ENCODE measurements around the gene PACRG. TPM values are rescaled to one million over a fixed set of nuclear protein-coding genes. Genes with fewer than 3 reads are reported as not detected.
A peak's percentile ranks its signal among the peaks of the same experiment; 100 is the strongest.

The PACRG gene
- total and polyA plus RNA-seq, 2 donors from 2014 or later: 7.4 to 20.0 TPM

DNA sequence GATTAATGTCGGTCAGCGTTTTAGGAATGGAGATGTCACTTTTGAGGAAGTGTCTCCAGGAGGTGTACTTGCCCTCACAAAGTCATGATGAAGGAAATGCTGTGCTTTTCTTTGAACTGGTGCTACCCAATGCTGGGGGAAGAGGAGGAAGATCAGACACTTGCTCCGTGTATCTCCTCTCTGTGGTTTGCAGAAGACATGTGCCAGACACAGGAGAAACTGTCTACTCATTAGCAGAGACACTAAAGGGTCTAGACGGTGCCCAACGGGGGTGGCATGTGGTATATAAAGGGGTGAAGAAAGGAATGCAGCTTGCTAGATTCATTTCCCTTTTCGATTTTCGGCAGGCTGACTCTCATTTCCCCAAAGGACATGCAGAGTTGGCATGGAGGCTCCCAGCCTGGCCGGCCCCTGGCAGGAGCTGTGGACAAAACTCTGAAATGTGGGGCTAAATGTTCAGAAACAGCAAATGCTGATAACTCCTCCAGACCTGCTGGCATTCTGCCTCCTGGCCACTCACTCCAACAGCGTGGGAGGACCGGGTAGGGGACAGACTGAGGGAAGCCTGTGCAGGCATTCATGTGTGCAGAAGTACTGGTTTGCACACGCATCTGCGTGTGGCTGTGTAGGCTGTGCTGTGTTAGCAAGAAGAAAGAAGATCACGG is 627.1 kb downstream of the PACRG start:
- Histone ChIP-seq H3K4me1 (ENCODE audit: control insufficient read depth in 2 of 3, insufficient read depth in 2 of 3, low read depth in 1 of 3, low read length in 3 of 3) (peaks cover 7 to 12% (median 8%) of the 10 kb centered on the region in 3 donors), H3K27ac (ENCODE audit: low read depth in 2 of 2, low read length in 2 of 2) (peak overlapping the region in 1 of 2 donors; percentile 19), H3K36me3 (ENCODE audit: control insufficient read depth in 2 of 3, insufficient read depth in 3 of 3, low read length in 3 of 3) (no peaks in the 10 kb centered on the region), H3K27me3 (ENCODE audit: control insufficient read depth, insufficient read depth, low read length) (no peaks in the 10 kb centered on the region), H3K9ac (ENCODE audit: low read length in 3 of 3) (no peak overlapping the region), H3K4me3 (ENCODE audit: low read length in 3 of 3) (no peak overlapping the region), H3K9me3 (ENCODE audit: control insufficient read depth in 2 of 3, insufficient read depth in 1 of 3, low read length in 3 of 3) (no peaks in the 10 kb centered on the region)
- DNase-seq (peak in 4 of 5 donors; percentile 51 to 71 (median 66)), FAIRE-seq (no peak)
- intact Hi-C loops (cut with DNase I): no loop called here
- TF ChIP-seq, protein P1, sequence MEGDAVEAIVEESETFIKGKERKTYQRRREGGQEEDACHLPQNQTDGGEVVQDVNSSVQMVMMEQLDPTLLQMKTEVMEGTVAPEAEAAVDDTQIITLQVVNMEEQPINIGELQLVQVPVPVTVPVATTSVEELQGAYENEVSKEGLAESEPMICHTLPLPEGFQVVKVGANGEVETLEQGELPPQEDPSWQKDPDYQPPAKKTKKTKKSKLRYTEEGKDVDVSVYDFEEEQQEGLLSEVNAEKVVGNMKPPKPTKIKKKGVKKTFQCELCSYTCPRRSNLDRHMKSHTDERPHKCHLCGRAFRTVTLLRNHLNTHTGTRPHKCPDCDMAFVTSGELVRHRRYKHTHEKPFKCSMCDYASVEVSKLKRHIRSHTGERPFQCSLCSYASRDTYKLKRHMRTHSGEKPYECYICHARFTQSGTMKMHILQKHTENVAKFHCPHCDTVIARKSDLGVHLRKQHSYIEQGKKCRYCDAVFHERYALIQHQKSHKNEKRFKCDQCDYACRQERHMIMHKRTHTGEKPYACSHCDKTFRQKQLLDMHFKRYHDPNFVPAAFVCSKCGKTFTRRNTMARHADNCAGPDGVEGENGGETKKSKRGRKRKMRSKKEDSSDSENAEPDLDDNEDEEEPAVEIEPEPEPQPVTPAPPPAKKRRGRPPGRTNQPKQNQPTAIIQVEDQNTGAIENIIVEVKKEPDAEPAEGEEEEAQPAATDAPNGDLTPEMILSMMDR (IDR thresholded peaks at IDR 0.05; ENCODE audit: borderline replicate concordance, extremely low read depth, insufficient read depth): no peak

DNA sequence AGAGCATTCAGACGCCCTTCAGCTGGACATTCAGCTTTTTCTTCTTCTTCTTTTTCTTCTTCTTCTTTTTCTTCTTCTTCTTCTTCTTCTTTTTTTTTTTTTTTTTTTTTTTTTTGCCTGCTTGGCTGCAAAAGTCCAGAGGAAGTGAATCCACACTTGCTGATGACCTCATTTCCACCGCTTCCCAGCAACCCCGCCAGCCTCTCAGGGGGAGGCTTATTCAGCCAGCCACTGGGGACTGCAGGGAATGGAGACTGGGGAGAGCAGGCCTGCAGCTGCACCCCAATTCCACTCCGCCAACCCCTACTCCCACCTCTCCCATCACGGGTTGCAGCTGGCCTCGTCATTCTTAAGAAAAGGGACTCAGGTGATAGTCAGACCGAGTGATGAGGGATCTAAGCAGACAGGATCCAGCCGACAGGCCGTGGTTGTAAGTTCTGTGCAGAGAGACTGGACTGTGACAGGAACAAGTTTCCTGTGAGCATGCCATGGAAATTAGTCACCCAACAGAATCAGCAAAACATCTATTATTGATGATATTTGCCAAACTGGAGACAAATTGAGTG is 627.7 kb downstream of the PACRG start:
- Histone ChIP-seq H3K36me3 (ENCODE audit: control insufficient read depth in 2 of 3, insufficient read depth in 3 of 3, low read length in 3 of 3) (no peaks in the 10 kb centered on the region), H3K4me3 (ENCODE audit: low read length in 3 of 3) (no peak overlapping the region), H3K9me3 (ENCODE audit: control insufficient read depth in 2 of 3, insufficient read depth in 1 of 3, low read length in 3 of 3) (no peaks in the 10 kb centered on the region), H3K4me1 (ENCODE audit: control insufficient read depth in 2 of 3, insufficient read depth in 2 of 3, low read depth in 1 of 3, low read length in 3 of 3) (peaks cover 7 to 12% (median 8%) of the 10 kb centered on the region in 3 donors), H3K27ac (ENCODE audit: low read depth in 2 of 2, low read length in 2 of 2) (peak overlapping the region in 1 of 2 donors; percentile 32), H3K27me3 (ENCODE audit: control insufficient read depth, insufficient read depth, low read length) (no peaks in the 10 kb centered on the region), H3K9ac (ENCODE audit: low read length in 3 of 3) (no peak overlapping the region)
- TF ChIP-seq, protein P1 (IDR thresholded peaks at IDR 0.05; ENCODE audit: borderline replicate concordance, extremely low read depth, insufficient read depth): no peak
- FAIRE-seq (no peak), DNase-seq (peak in 3 of 5 donors; percentile 46 to 66 (median 58))
- intact Hi-C loops (cut with DNase I): no loop called here

DNA sequence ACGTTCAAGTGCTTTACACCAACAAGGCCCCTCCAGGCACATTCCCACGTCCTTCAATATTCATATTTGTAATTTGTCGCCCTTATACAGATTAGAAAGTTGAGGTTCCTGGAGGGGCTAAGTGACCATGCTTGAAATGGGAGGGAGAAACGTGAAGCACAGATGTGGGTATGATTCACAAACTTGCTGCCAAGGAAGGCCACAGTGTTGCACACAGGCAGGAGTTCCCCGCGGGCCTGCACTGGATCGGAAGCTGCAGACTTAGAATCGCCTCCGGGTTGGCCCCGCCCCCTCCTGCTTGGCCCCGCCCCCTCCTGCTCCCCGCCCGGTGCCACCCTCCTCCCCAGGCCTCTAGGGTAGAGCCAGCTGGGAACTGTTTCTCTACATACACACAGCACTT is 628.5 kb downstream of the PACRG start:
- Histone ChIP-seq H3K9ac (ENCODE audit: low read length in 3 of 3) (no peak overlapping the region), H3K27ac (ENCODE audit: low read depth in 2 of 2, low read length in 2 of 2) (peak overlapping the region in 1 of 2 donors; percentile 32), H3K4me3 (ENCODE audit: low read length in 3 of 3) (no peak overlapping the region), H3K4me1 (ENCODE audit: control insufficient read depth in 2 of 3, insufficient read depth in 2 of 3, low read depth in 1 of 3, low read length in 3 of 3) (peaks cover 7 to 12% (median 8%) of the 10 kb centered on the region in 3 donors), H3K36me3 (ENCODE audit: control insufficient read depth in 2 of 3, insufficient read depth in 3 of 3, low read length in 3 of 3) (no peaks in the 10 kb centered on the region), H3K27me3 (ENCODE audit: control insufficient read depth, insufficient read depth, low read length) (no peaks in the 10 kb centered on the region), H3K9me3 (ENCODE audit: control insufficient read depth in 2 of 3, insufficient read depth in 1 of 3, low read length in 3 of 3) (no peaks in the 10 kb centered on the region)
- intact Hi-C loops (cut with DNase I): no loop called here
- FAIRE-seq (no peak), DNase-seq (peak in 1 of 5 donors; percentile 61)
- TF ChIP-seq, protein P1 (IDR thresholded peaks at IDR 0.05; ENCODE audit: borderline replicate concordance, extremely low read depth, insufficient read depth): no peak

Measured in kidney (tissue), 14 donors.